ENCODE results near the gene PHLDA3. TPM values are rescaled to one million over a fixed set of nuclear protein-coding genes. Genes with fewer than 3 reads are reported as not detected.

Gene PHLDA3
- total and polyA plus RNA-seq, 2 of the 13 experiments (the other 11 are each of a cell fraction or from before 2014, with no cell fraction given), result 16.7 to 33.6 TPM

DNA sequence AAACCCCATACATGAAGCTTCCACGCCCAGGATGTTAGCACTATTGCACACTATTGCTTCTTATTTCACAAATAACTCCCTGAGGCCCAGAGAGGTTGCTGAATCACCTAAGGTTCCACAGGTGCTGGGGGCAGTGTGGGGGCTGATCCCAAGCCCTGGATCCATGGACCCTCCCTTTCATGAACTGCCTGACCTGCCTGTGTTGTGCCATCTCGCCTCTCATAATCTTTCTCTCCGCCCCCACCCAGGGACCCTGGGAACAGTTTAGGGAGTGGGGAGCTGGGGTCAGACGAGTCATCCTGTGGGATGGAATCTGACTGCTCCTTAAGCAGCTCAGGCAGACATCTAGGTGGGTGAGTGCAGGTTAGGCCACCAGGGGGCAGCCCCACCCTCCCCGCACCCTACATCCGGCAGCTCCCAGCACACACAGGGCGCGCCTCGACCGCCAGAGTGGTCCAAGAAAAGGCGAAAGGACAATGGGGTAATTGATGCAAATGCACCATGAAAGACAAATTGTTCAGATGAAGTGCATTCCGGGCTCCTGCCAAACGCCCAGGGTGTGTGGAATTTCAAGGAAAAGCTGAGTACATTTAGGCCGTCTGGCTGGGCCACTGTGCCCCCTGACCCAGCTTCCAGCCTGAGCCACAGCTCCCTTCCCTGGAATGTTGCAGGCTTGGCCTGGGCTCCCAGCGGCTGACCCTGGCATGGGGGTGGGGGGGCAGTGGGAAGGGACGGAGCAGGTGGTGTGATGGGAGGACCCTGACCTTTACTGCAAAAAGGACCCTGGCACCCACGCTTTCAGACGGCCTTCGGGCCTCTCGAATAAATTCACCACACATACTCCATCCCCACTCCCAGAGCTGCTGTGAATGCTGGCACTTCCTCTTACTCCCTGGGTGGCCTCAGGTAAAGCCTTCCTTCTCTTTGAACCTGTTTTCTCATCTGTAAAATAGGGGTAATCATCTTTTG lies 20.8 kb downstream of the PHLDA3 start (continued):
- TF ChIP-seq, protein P1, sequence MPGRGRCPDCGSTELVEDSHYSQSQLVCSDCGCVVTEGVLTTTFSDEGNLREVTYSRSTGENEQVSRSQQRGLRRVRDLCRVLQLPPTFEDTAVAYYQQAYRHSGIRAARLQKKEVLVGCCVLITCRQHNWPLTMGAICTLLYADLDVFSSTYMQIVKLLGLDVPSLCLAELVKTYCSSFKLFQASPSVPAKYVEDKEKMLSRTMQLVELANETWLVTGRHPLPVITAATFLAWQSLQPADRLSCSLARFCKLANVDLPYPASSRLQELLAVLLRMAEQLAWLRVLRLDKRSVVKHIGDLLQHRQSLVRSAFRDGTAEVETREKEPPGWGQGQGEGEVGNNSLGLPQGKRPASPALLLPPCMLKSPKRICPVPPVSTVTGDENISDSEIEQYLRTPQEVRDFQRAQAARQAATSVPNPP (CRISPR knock-in tag; IDR thresholded peaks at IDR 0.05), result no peak
- no peak for TF ChIP-seq ZKSCAN8 (CRISPR knock-in tag; IDR thresholded peaks at IDR 0.05; ENCODE audit: borderline replicate concordance)
- 0 out of 2 replicates have a peak, but pooled peaks have one; percentile 18 for TF ChIP-seq ARID5B (CRISPR knock-in tag; IDR thresholded peaks at IDR 0.05)
- TF ChIP-seq ZSCAN22 (CRISPR knock-in tag; IDR thresholded peaks at IDR 0.05), result no peak
- 0 out of 2 replicates have a peak, but pooled peaks have one; percentile 15 for TF ChIP-seq SAP130 (CRISPR knock-in tag; IDR thresholded peaks at IDR 0.05; ENCODE audit: low read depth)
- no peak for TF ChIP-seq ERF (CRISPR knock-in tag; IDR thresholded peaks at IDR 0.05)
- no peak for TF ChIP-seq IKZF4 (CRISPR knock-in tag; IDR thresholded peaks at IDR 0.05; ENCODE audit: borderline replicate concordance, low read depth, not compliant biosample characterization)
- no peak for TF ChIP-seq HOXA3 (CRISPR knock-in tag; IDR thresholded peaks at IDR 0.05)
- TF ChIP-seq NFE2L1 (CRISPR knock-in tag; IDR thresholded peaks at IDR 0.05; ENCODE audit: borderline replicate concordance), result no peak
- no peak for TF ChIP-seq JUN (CRISPR knock-in tag; IDR thresholded peaks at IDR 0.05)
- TF ChIP-seq FOXO4 (CRISPR knock-in tag; conservative IDR thresholded peaks at IDR 0.05), result no peak
- TF ChIP-seq, protein P2, sequence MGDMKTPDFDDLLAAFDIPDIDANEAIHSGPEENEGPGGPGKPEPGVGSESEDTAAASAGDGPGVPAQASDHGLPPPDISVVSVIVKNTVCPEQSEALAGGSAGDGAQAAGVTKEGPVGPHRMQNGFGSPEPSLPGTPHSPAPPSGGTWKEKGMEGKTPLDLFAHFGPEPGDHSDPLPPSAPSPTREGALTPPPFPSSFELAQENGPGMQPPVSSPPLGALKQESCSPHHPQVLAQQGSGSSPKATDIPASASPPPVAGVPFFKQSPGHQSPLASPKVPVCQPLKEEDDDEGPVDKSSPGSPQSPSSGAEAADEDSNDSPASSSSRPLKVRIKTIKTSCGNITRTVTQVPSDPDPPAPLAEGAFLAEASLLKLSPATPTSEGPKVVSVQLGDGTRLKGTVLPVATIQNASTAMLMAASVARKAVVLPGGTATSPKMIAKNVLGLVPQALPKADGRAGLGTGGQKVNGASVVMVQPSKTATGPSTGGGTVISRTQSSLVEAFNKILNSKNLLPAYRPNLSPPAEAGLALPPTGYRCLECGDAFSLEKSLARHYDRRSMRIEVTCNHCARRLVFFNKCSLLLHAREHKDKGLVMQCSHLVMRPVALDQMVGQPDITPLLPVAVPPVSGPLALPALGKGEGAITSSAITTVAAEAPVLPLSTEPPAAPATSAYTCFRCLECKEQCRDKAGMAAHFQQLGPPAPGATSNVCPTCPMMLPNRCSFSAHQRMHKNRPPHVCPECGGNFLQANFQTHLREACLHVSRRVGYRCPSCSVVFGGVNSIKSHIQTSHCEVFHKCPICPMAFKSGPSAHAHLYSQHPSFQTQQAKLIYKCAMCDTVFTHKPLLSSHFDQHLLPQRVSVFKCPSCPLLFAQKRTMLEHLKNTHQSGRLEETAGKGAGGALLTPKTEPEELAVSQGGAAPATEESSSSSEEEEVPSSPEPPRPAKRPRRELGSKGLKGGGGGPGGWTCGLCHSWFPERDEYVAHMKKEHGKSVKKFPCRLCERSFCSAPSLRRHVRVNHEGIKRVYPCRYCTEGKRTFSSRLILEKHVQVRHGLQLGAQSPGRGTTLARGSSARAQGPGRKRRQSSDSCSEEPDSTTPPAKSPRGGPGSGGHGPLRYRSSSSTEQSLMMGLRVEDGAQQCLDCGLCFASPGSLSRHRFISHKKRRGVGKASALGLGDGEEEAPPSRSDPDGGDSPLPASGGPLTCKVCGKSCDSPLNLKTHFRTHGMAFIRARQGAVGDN (CRISPR knock-in tag; IDR thresholded peaks at IDR 0.05), result peak; percentile 58
- no peak for TF ChIP-seq SMARCE1 (IDR thresholded peaks at IDR 0.05; ENCODE audit: borderline replicate concordance)
- peak; percentile 43; the same call in 1 of the 2 replicates for TF ChIP-seq FOSL2 (CRISPR knock-in tag; IDR thresholded peaks at IDR 0.05)
- 0 out of 2 replicates have a peak, but pooled peaks have one; percentile 17 for TF ChIP-seq SOX5 (CRISPR knock-in tag; IDR thresholded peaks at IDR 0.05; ENCODE audit: borderline replicate concordance)
- no peak for TF ChIP-seq E2F1 (CRISPR knock-in tag; IDR thresholded peaks at IDR 0.05)
